Ectodermal cell (in vitro differentiated cells): Measurements from ENCODE around the gene NR5A1.

Experiments used
- H3K27ac ChIP-seq: 2 replicates; pipeline ENCODE4 v1.7.0; 2013; ENCODE audit warnings: mild to moderate bottlenecking, low read depth, low read length; ENCODE audit not compliant: insufficient read depth, poor library complexity, severe bottlenecking
- H3K27me3 ChIP-seq: 2 replicates; pipeline ENCODE4 v1.7.0; 2013; ENCODE audit warnings: mild to moderate bottlenecking, low read length; ENCODE audit not compliant: insufficient read depth, control insufficient read depth, poor library complexity, severe bottlenecking
- H3K36me3 ChIP-seq: one replicate; pipeline ENCODE4 v1.7.0; 2013; ENCODE audit warnings: low read length; ENCODE audit not compliant: control insufficient read depth, insufficient read depth
- H3K4me1 ChIP-seq: one replicate; pipeline ENCODE4 v1.7.0; 2013; ENCODE audit warnings: low read length; ENCODE audit not compliant: control insufficient read depth, insufficient read depth
- H3K4me3 ChIP-seq: 2 replicates; pipeline ENCODE4 v1.7.0; 2013; ENCODE audit warnings: low read depth, low read length, control low read depth; ENCODE audit not compliant: insufficient read depth
- H3K9me3 ChIP-seq: 2 replicates; pipeline ENCODE4 v1.7.0; 2013; ENCODE audit warnings: mild to moderate bottlenecking, low read length, moderate library complexity; ENCODE audit not compliant: control insufficient read depth
- WGBS, 2 experiments: methylation state at CpG; one replicate each; pipeline ENCODE4 v1.1.7; 2013; ENCODE audit warnings: missing lambda C conversion rate in 2 of 2; 5-methylcytosine and 5-hydroxymethylcytosine counted together

NR5A1 gene

DNA sequence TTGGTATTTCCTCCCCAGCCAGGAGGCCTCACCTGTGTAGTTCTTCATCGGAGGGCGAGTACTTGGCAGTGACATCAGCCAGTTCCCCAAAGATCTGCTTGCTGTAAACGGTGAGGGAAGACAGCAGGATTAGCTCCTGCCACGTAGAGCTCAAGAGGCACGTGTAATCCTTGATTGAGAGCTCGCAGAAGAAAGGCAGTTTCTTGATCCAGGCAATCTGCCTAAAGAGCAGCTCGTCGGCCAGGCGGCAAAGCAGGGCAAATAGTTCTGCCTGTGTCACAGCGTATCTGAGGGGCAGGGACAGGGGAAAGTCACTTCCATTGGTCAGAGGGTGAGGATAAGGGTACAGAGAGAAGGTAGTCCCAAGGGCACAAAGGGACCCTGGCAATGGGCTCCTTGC lies 28.6 kb upstream of the NR5A1 start:
- H3K27me3 ChIP-seq: no peaks in the 10 kb centered on the region
- H3K4me1 ChIP-seq: peaks cover 7% of the 10 kb centered on the region
- H3K4me3 ChIP-seq: no peak overlapping the region
- H3K27ac ChIP-seq: no peak overlapping the region
- 94 to 95% methylated on average over 10 of the region's 10 CpGs for WGBS, 2 experiments
- peaks cover 59% of the 10 kb centered on the region for H3K36me3 ChIP-seq
- no peaks in the 10 kb centered on the region for H3K9me3 ChIP-seq

DNA sequence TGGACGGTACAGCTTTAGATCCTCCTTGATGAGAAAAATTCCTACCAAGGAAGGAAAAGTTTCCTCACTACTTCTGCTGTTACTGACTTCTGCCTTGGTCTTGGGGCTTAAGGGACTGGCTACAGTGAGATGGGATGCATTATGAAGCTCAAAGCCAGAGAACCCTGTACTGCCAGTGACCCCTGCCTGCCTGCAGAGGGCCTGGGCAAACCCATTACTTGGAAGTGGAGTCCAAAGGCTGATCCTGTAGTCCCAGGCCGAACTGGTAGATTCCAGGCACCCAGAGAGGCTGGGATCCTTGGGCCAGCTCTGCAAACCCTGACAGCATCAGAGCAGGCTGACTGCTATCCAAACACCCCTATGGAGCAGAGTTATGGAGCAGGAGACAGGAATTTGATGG lies 25.7 kb upstream of the NR5A1 start:
- Histone ChIP-seq H3K4me1 (peaks cover 7% of the 10 kb centered on the region), H3K4me3 (no peak overlapping the region), H3K36me3 (peaks cover 37% of the 10 kb centered on the region), H3K27me3 (no peaks in the 10 kb centered on the region), H3K9me3 (no peaks in the 10 kb centered on the region), H3K27ac (no peak overlapping the region)
- WGBS, 2 experiments: 91 to 93% methylated on average over 2 of the region's 2 CpGs

DNA sequence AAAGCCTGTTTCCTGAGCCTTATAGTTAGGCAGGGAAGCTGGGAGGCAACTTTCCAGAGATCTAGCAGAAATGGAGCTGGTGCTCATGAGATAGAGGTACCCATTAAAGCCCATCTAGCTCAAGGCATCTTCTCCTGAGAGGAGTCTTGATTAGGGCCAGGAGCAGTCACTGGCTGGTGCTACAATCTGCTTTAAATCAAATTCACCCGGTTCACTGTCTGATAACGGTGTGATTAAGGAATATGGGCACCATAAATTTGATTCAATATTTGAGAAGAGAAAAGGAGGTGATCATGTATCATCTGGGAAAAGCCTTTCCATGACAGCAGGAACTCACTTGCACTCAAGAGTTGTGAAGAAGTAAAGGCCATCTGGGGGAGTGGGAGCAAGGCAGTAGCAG lies 23.9 kb upstream of the NR5A1 start:
- Histone ChIP-seq H3K36me3 (peaks cover 44% of the 10 kb centered on the region), H3K9me3 (no peaks in the 10 kb centered on the region), H3K27ac (no peak overlapping the region), H3K4me1 (no peaks in the 10 kb centered on the region), H3K27me3 (no peaks in the 10 kb centered on the region), H3K4me3 (no peak overlapping the region)
- WGBS, 2 experiments: 96 to 97% methylated on average over 2 of the region's 2 CpGs

DNA sequence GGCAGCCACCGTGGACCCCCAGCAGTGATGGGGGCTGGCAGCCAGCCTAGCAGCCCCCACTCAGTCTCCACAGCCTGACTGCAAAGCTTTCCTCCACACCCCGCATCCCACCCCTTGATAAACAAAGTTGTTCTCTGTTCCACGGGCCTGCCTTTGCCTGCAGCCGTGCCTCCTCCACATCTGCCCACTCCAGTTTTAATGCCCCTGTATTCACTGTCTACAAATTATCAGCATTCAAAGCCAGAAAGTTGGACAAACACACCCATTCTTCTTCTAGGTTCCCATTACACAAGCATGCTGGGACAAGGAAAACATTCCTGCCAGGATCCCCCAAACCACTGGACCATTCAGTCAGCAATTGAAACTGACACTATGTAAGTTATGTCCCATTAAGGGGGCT lies 23.0 kb upstream of the NR5A1 start:
- H3K27me3 ChIP-seq: no peaks in the 10 kb centered on the region
- WGBS, 2 experiments: 89 to 92% methylated on average over 4 of the region's 4 CpGs
- H3K4me1 ChIP-seq: no peaks in the 10 kb centered on the region
- no peaks in the 10 kb centered on the region for H3K9me3 ChIP-seq
- no peak overlapping the region for H3K4me3 ChIP-seq
- peaks cover 43% of the 10 kb centered on the region for H3K36me3 ChIP-seq
- H3K27ac ChIP-seq: no peak overlapping the region

DNA sequence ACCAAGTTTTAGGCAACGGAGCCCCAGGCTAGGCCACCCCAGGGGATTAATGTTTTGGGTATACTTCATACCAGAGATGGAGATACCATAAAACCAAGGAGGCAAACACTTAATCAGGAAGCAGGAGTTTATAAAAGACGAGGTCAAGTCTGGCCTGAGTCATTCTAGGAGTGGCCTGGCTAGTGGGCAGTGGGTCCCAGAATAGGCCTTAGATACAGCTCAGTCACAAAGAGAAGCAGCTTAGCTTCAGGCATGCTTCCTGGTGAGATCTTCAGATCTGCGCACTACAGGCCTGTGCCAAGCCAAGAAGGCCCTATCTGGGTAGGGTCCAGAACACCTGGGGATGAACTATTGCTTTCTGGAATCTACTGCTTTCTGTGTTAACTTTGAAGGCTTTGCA lies 20.6 kb upstream of the NR5A1 start:
- peaks cover 31% of the 10 kb centered on the region for H3K36me3 ChIP-seq
- no peak overlapping the region for H3K27ac ChIP-seq
- no peaks in the 10 kb centered on the region for H3K9me3 ChIP-seq
- H3K4me1 ChIP-seq: no peaks in the 10 kb centered on the region
- no peak overlapping the region for H3K4me3 ChIP-seq
- H3K27me3 ChIP-seq: no peaks in the 10 kb centered on the region
- 92 to 97% methylated on average over 3 of the region's 3 CpGs for WGBS, 2 experiments

DNA sequence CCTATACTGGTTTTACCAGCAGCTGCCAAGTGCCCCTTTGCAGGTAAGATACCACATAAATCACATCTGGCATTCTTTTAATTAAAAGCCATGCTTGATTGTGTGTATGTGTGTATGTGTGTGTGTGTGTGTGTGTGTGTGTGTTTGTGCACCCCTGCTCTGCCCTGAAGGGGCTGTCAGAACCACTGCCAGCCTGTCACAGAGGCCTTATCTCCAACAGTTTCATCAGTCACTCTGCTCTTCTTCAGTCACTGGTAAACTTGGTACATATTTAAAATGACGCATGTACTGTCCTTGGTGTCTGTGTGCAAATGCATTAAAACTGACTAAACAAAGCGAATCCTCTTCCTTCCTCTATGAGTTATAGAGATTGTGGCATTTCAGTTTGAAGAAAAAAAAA lies 19.0 kb upstream of the NR5A1 start:
- Histone ChIP-seq H3K27me3 (no peaks in the 10 kb centered on the region), H3K4me1 (no peaks in the 10 kb centered on the region), H3K4me3 (no peak overlapping the region), H3K9me3 (no peaks in the 10 kb centered on the region), H3K27ac (no peak overlapping the region), H3K36me3 (peaks cover 36% of the 10 kb centered on the region)
- WGBS, 2 experiments: 95 to 100% methylated on average over 2 of the region's 2 CpGs

DNA sequence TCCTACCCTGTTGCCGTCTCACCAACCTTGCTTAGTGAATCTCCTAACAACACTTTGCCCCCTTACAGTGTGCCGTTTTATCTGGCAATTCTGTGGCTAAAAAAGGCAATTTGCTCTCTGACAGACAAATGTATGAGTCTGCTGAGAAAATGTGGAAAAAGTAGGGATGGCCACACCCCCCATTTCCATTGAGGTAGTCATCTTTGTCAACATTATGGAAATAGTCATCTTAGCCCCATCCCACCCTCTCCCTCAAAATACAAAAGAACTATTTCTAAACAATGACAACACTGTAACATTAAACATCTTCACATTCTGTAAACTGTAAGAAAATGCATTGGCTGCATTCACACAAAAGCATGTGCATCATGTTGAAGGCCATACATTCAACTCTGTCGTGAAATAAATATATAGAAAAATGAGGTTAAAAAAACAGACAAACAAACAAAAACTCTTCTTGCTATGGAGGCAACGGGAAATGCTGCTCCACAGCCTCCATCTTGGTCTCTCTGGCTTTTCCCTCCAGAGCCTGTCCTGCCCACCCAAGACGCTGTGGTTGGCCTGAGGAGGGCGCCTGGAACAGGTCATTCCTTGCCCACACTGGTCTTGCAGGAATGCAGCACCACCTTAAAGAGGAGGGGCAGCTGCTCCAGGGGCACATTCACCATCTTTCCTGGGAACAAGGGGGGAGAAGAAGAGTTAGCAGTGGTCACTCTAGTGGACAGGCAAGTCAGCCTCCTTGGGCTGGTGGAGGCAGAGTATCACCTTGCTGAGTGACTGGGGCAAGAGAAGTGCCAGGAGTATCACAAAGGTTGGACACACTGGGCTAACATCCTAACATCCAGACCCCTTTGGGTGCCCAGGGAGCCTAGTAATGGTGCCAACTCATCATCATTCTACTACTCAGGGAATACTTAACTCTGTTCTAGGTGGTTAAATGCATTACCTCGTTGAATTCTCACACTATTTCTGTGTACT lies 15.2 kb upstream of the NR5A1 start:
- Histone ChIP-seq H3K36me3 (peaks cover 55% of the 10 kb centered on the region), H3K4me3 (no peak overlapping the region)
- WGBS, 2 experiments: 81 to 84% methylated on average over 7 of the region's 7 CpGs

DNA sequence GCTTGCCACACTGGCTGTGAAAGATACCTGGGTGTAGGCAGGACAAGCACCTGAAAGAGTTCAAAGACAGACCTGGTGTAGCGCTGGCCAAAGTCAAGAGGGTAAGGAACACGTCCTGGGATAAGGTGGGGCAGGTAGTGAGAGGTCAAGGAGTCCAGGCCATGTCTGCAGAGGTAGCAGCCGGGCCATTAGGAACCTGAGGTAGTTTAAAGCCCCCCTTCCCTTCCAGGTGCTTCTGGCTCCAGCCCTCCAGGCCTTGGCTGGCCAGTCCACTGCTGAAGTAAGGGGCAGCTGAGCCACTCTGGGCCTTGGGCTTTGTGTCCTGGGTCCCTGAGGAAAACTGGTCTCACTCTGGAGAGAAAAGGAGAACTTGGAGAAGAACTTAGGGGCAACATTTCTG lies 13.9 kb upstream of the NR5A1 start:
- peaks cover 3% of the 10 kb centered on the region for H3K4me1 ChIP-seq
- no peaks in the 10 kb centered on the region for H3K9me3 ChIP-seq
- no peak overlapping the region for H3K27ac ChIP-seq
- 96 to 97% methylated on average over 3 of the region's 3 CpGs for WGBS, 2 experiments
- H3K27me3 ChIP-seq: no peaks in the 10 kb centered on the region
- no peak overlapping the region for H3K4me3 ChIP-seq
- H3K36me3 ChIP-seq: peaks cover 42% of the 10 kb centered on the region

More for the DNA sequence above, 15.2 kb upstream of the NR5A1 start:
- no peaks in the 10 kb centered on the region for H3K9me3 ChIP-seq
- H3K27me3 ChIP-seq: no peaks in the 10 kb centered on the region
- H3K4me1 ChIP-seq: no peaks in the 10 kb centered on the region
- no peak overlapping the region for H3K27ac ChIP-seq

DNA sequence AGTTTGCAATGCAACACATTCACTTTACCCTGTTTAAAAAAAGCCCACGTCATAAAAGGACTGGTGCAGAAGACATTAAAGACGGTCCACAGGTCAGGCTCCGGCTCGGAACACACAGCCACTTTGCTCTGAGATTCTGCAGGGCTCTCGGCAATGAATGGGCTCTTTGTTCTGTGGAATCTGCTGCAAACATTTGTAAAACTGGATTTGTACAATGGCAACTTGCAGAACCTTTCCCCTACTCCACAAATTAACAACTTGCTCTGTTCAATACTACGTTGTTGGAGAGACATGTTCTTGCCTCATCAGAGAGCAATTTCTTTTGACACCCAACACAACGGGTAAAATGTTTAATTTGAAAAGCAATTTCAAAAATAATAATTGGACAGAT lies 13.0 kb upstream of the NR5A1 start:
- H3K9me3 ChIP-seq: no peaks in the 10 kb centered on the region
- H3K36me3 ChIP-seq: peaks cover 35% of the 10 kb centered on the region
- peaks cover 4% of the 10 kb centered on the region for H3K4me1 ChIP-seq
- H3K4me3 ChIP-seq: no peak overlapping the region
- 89 to 94% methylated on average over 7 of the region's 7 CpGs for WGBS, 2 experiments
- H3K27me3 ChIP-seq: no peaks in the 10 kb centered on the region
- no peak overlapping the region for H3K27ac ChIP-seq

DNA sequence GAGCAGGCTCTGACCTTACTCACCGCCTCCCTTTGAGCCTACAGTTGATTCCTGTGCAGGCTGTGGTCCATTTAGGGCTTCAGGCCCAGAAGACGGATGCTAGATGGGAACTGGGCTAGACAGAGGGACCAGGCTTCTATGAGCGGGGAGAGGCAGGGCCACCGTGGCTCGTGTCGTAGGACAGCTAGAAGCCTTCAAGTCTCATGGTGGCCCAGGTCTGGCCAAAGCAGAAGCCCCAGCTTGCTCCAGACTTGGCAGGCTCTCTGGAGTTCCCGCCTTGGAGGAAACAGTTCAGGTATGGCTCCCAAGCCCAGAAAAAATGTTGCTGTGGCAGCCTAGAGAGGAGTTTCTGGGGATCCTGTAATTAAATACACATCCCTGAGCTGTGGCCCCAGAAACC lies 10.9 kb upstream of the NR5A1 start:
- Histone ChIP-seq H3K4me3 (no peak overlapping the region), H3K27me3 (no peaks in the 10 kb centered on the region), H3K27ac (no peak overlapping the region), H3K36me3 (peaks cover 29% of the 10 kb centered on the region), H3K9me3 (no peaks in the 10 kb centered on the region), H3K4me1 (peaks cover 8% of the 10 kb centered on the region)
- 95 to 96% methylated on average over 7 of the region's 7 CpGs for WGBS, 2 experiments
